Ovary (tissue), 9 donors: ENCODE data around the gene C12orf57. TPM values are rescaled to one million over a fixed set of nuclear protein-coding genes. Genes with fewer than 3 reads are reported as not detected.
A peak's percentile ranks its signal among the peaks of the same experiment; 100 is the strongest.

ENCODE experiments used
- DNase-seq, 5 donors: peaks; one replicate each; pipeline ENCODE4 v3.0.0-alpha.2; 2019 to 2020
- H3K27ac ChIP-seq, 2 donors: fragments of 200-600 bp; one replicate each; pipeline versions ENCODE4 v1.5.1 to v1.8.0; 2019 to 2022
- H3K27me3 ChIP-seq: fragments of 200-600 bp; one replicate; pipeline ENCODE4 v1.8.0; 2022
- H3K36me3 ChIP-seq: fragments of 200-600 bp; sonication (generic); one replicate; pipeline ENCODE4 v1.5.1; 2019
- H3K4me1 ChIP-seq: one replicate; pipeline ENCODE4 v1.8.1; 2013; ENCODE audit warnings: mild to moderate bottlenecking, moderate library complexity; ENCODE audit not compliant: insufficient read depth
- H3K4me3 ChIP-seq: fragments of 200-600 bp; sonication (generic); one replicate; pipeline ENCODE4 v1.5.1; 2017
- H3K9me3 ChIP-seq, 2 donors: fragments of 200-600 bp in 1 of 2; sonication (generic) in 1 of 2; one replicate each; pipeline versions ENCODE4 v1.5.1 to v1.8.1; 2013 to 2019; ENCODE audit warnings: mild to moderate bottlenecking in 1 of 2, moderate library complexity in 1 of 2
- CTCF ChIP-seq, 3 donors: fragments of 450-650 bp in 2 of 3; fragments of 200-600 bp in 1 of 3; IDR thresholded peaks; one replicate each; pipeline versions ENCODE4 v1.5.1 to v1.8.0; 2016 to 2022; ENCODE audit warnings: antibody characterized with exemption in 3 of 3, mild to moderate bottlenecking in 1 of 3
- EP300 ChIP-seq: sonication (generic); formaldehyde crosslinking; IDR thresholded peaks from one replicate; pipeline ENCODE4 v1.6.1; 2017; ENCODE audit warnings: antibody characterized with exemption
- POLR2A ChIP-seq: fragments of 450-650 bp; IDR thresholded peaks from one replicate; pipeline ENCODE4 v1.6.1; 2017; ENCODE audit warnings: antibody characterized with exemption, mild to moderate bottlenecking, moderate library complexity
- WGBS, 3 donors: extraction: QIAGEN DNeasy Blood & Tissue Kit in 1 of 3; methylation state at CpG; one replicate each; pipeline versions ENCODE4 v1.1.5 to v1.1.7; 2013 to 2017; 5-methylcytosine and 5-hydroxymethylcytosine counted together
- intact Hi-C, 4 donors: fragments of 100-400 bp; cut with DNase I; formaldehyde crosslinking; loops; one replicate each; pipeline versions ENCODE4 v1.11.0 to v1.15.1; 2022 to 2023
- polyA plus RNA-seq, 2 donors: library from polyadenylated mRNA; stranded (reverse); fragments of 200-250 nt in 1 of 2; fragments of 350-450 nt in 1 of 2; fragmentation: Illumina TruSeq in 1 of 2; extraction: RNeasy Lipid Tissue Mini Kit (QIAGEN cat#74804) in 1 of 2; gene quantifications; one replicate each; pipeline ENCODE4 v1.2.3, GENCODE V29; 2013 to 2014
- total RNA-seq, 7 donors: library from RNA; depleted of rRNA in 2 of 7; stranded (reverse); fragments of >200 nt in 2 of 7; fragmentation: NEBNext Ultra II Directional in 3 of 7; extraction: Animal tissue kit (Norgen Biotek cat#: 25700) in 3 of 7; gene quantifications; one replicate each; pipeline versions ENCODE4 v1.1.0 to v1.2.4, GENCODE V29; 2016 to 2023
- donor health status: DM: no; HTN: no; CAD: no; lungs with moderate emphysema.
- donor health status: DM: no; HTN: no; CAD: no.
- donor health status: Bipolar disorder and iron deficiency.
- donor health status: DM: yes; HTN: yes; CAD: no.
- donor health status: DM: no; HTN: no; CAD: no.
- donor health status: DM: yes; HTN: yes; CAD: no.

C12orf57 gene
- total and polyA plus RNA-seq, 9 donors: 40.3 to 1,838 (median 633) TPM

GRCh38 chr12:6914947-6915788, 28.7 kb upstream of the C12orf57 start:
- Histone ChIP-seq H3K4me3 (peak overlapping the region; percentile 78), H3K36me3 (no peaks in the 10 kb centered on the region), H3K9me3 (no peaks in the 10 kb centered on the region), H3K4me1 (peaks cover 4% of the 10 kb centered on the region), H3K27ac (no peak overlapping the region), H3K27me3 (no peaks in the 10 kb centered on the region)
- WGBS, 3 donors: 13 to 17% (median 14%) methylated on average over 29 of the region's 29 CpGs
- intact Hi-C loops: no loop called here
- DNase-seq: peak in 1 of 5 donors; percentile 36
- TF ChIP-seq EP300: no peak
- no peak for TF ChIP-seq CTCF (IDR thresholded peaks at IDR 0.05)
- no peak for TF ChIP-seq POLR2A

DNA sequence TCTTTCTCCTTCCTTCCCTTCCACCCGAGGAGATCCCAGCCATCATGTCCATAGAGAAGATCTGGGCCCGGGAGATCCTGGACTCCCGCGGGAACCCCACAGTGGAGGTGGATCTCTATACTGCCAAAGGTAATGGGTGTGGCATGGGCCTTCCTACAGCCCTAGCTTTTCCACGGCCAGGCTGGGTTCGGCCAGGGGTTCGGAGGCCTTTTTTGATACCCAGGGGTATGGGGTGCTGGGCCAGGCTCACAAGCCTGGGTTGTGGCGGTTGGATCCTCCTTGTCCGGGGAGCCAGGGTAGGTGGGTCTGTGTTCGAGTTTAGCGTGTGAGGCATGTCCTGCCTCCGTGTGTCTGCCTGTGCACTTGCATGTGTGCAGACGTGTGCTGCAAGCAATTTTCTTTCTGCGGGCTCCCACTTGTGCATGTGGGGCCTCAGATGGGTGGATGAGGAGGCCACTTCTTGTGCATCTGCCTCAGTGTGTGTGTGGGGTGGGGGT, 28.0 kb upstream of the C12orf57 start:
- no peak overlapping the region for H3K4me3 ChIP-seq
- 76 to 78% (median 77%) methylated on average over 14 of the region's 14 CpGs for WGBS, 3 donors

GRCh38 chr12:6916426-6917200, 27.2 kb upstream of the C12orf57 start:
- no peaks in the 10 kb centered on the region for H3K36me3 ChIP-seq
- TF ChIP-seq POLR2A (no peak), EP300 (no peak)
- peak in 1 of 5 donors; percentile 33 for DNase-seq
- H3K4me1 ChIP-seq: peaks cover 4% of the 10 kb centered on the region
- intact Hi-C loops: no loop called here
- WGBS, 3 donors: 86 to 91% (median 86%) methylated on average over 11 of the region's 11 CpGs
- no peak overlapping the region for H3K27ac ChIP-seq
- no peaks in the 10 kb centered on the region for H3K27me3 ChIP-seq
- no peaks in the 10 kb centered on the region for H3K9me3 ChIP-seq
- H3K4me3 ChIP-seq: no peak overlapping the region

More for the DNA sequence above, 28.0 kb upstream of the C12orf57 start:
- Histone ChIP-seq H3K4me1 (peaks cover 4% of the 10 kb centered on the region), H3K27ac (no peak overlapping the region), H3K27me3 (no peaks in the 10 kb centered on the region), H3K9me3 (no peaks in the 10 kb centered on the region), H3K36me3 (no peaks in the 10 kb centered on the region)
- DNase-seq: peak in 1 of 5 donors; percentile 34
- intact Hi-C loops: no loop called here
- TF ChIP-seq CTCF (IDR thresholded peaks at IDR 0.05) (no peak), EP300 (no peak), POLR2A (no peak)

DNA sequence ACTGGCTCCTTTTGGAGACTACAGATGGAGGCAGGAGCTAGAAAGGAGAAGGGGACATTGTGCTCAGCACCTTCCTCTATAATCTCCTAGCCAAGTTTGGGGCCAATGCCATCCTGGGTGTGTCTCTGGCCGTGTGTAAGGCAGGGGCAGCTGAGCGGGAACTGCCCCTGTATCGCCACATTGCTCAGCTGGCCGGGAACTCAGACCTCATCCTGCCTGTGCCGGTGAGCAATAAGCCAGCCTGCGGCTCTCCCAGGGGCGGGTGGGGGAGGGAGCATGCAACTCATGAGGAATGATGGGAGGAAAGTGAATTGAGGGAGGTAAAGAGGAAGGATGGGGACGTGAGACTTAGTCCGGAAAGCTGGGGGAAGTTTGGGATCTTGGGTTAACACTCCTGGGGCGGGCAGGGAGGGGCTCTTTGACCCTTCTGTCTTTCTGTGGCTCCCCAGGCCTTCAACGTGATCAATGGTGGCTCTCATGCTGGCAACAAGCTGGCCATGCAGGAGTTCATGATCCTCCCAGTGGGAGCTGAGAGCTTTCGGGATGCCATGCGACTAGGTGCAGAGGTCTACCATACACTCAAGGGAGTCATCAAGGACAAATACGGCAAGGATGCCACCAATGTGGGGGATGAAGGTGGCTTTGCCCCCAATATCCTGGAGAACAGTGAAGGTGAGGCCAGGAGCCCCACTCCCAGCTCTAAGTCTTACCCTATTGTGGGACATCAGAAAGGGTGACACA, 26.2 kb upstream of the C12orf57 start:
- no peak overlapping the region for H3K27ac ChIP-seq

More for the DNA sequence above, 26.2 kb upstream of the C12orf57 start:
- H3K27me3 ChIP-seq: no peaks in the 10 kb centered on the region
- WGBS, 3 donors: 72 to 82% (median 76%) methylated on average over 14 of the region's 14 CpGs
- TF ChIP-seq CTCF (IDR thresholded peaks at IDR 0.05) (no peak), EP300 (no peak), POLR2A (no peak)
- no peaks in the 10 kb centered on the region for H3K36me3 ChIP-seq
- H3K9me3 ChIP-seq: no peaks in the 10 kb centered on the region
- H3K4me3 ChIP-seq: no peak overlapping the region
- peak in 1 of 5 donors; percentile 24 for DNase-seq
- intact Hi-C loops: no loop called here
- peaks cover 4% of the 10 kb centered on the region for H3K4me1 ChIP-seq
